GM19438 (cell line): ENCODE measurements around the gene KCNT2.

Experiments used
- ATAC-seq: cut with Tn5 transposase; IDR thresholded peaks from one replicate; pipeline ENCODE4 v1.9.1; 2021; ENCODE audit warnings: low read depth; ENCODE audit not compliant: unreplicated experiment

Gene KCNT2

DNA sequence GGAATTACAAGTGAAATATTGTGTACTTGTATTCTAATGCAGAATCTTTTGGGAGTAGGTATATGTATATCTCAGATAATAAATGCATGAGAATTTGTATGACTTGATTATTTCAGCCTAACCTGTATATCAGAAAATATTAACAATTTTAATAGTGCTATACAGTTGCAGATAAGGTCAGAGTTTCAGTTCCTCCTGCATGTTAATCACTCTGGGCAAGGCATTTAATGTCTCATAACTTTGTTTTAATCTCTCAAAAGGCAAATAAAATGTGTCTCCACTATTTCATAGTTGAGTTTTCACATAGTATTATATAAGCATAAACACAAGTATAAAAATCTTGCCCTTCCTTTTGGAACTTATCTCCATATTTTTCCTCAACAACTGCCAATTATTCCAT, 352.5 kb downstream of the KCNT2 start:
- ATAC-seq: no peak

DNA sequence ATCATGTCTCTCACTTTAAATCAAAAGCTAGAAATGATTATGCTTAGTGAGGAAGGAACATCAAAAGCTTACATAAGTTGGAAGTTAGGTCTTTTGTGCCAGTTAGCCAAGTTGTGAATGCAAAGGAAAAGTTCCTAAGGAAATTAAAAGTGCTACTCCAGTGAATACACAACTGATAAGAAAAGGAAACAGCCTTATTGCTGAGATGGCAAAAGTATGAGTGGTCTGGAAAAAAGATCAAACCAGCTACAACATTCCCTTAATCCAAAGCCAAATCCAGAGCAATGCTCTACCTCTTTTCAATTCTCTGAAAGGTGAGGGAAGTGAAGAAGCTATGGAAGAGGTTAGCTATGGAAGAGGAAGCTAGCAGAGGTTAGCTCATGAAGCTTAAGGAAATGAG, 378.7 kb downstream of the KCNT2 start:
- ATAC-seq: no peak

DNA sequence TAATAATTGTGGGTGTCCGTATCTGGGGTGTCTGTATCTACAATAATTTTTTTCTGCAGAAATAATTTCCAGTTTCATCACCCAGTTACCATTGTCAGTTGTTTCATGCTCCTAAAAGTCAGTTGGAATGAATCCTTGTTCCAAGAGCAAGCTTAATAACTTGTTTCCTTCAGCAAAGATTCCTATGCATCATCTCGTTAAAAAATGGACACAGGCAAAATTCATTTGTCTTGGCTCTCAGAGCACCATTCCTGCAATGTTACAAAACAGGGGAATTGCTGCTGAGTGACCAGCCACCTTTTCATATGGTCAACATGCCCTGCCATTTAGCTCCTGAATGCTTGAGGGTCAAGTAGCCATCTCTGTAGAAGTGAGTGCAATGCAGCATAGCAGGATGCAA, 393.4 kb downstream of the KCNT2 start:
- ATAC-seq: no peak

DNA sequence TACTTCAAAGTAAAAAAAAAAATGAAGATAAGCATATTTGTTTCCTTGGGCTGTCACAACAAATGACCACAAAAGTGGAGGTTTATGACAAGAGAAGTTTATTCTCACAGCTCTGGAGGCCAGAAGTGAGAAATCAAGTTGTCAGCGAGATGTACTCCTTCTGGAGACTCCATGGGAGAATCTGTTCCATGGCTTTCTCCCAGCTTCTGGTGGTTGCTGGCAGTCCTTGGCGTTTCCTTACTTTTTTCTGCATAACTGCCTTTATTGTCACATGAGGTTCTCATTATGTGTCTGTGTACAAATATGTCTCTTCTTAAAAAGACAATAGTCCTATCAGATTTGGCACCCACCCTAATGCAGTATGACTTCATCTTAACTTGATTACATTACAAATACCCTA, 398.3 kb downstream of the KCNT2 start:
- no peak for ATAC-seq

DNA sequence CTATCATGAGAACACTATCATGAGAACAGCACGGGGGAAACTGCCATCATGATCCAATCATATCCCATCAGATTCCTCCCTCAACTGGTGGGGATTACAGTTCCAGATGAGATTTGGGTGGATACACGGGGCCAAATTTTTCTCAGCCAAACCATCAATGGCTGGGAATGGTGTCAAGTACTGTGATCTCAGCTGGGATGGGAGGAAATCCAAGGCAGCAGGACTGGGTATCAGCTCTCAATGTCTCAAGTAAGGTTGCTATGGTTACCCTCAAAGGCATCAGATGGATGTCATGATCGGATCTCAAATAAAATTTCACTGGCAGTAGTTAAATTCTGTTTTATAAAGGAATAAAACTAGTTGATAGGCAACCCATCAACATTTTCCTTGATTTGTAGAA, 399.0 kb downstream of the KCNT2 start:
- ATAC-seq: no peak

DNA sequence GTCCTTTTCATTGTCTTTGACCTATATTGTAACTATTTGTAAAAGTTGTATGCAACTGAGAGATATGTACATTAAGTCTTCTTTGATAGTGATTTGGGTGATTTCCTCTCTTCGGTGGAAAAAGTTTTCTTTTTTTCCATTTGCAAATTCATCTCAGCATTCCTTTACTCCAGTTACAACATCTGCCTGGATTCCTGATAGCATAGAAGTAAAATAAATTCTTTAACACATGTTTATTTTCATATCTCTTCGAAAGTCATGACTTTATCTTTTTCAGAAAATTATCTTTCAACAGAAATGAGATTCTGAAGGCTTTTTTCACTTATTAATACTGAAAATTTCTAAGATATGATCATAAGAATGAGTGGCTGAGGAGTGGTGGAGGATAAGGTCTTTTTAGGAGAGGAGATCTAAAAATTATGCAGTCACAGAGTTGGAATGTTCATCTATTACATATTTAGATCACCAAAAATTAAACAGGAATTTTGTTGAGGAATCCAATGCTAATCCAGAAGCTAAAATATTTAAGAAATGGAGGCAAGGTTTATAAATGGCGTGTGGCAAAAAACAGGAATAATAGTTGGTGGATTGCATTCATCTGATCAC, 400.5 kb downstream of the KCNT2 start:
- no peak for ATAC-seq

DNA sequence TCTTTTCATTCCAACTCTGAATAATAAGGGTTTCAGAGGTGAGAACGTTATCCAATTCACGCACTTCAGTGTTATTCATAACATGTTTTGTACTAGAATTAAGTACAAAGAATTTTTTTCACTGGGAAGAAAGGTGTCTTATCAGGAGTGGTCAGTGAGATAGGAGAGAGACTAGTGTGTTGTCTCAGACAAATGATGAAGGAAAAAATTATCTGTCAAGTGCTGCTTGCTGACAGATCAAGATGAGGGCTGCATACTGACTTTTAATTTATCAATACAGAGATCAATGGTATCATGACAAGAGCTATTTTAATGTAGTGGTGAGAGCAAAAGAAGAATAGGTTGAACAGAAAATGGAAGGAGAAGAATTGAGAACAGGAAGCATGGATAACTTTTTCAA, 402.4 kb downstream of the KCNT2 start:
- ATAC-seq: no peak

DNA sequence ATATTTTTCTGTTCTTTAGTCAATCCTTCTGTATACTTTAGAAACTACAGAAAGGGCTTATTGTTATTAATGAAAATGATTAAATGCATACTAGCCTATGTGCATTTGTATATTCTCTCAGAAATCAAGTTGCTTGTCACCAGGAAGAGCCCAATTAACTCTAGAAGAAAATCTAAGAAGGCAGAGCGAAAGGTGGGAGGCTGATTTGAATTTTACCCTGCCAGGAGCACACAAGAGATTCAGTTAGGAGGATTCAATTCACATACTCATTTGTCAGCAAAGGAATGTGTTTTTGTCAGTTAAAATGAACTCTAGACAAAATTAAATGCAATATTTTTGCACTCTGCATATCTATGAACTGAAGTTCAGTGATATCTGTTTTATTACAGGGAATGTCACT, 411.8 kb downstream of the KCNT2 start:
- no peak for ATAC-seq

DNA sequence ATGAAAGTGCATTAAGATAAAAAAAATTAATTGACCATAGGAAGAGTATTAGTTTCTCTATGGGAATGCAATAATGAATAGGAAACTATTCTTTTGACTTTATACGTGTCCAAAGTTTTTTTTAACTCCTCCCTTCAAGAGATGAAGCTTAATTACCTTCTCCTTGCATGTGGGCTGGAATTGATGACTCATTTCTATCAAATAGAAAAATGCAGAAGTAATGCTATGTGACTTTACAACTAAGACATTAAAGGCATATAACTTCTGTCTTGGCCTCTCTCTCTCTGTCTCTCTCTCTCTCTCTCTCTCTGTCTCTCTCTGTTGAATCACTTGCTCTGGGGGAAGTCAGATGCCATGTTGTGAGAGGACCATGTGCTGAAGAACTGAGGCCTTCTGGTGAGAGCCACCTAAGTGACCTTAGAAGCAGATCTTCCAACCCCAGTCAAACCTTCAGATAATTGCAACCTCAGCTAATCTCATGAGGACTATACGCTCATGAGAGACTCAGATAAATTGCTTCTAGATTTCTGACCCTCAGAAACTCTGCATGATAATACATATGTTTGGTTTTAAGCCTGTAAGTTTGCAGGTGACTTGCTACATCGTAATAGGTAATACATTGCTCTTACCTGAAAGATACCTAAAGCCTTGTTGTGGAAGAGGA, 414.2 kb downstream of the KCNT2 start:
- no peak for ATAC-seq

DNA sequence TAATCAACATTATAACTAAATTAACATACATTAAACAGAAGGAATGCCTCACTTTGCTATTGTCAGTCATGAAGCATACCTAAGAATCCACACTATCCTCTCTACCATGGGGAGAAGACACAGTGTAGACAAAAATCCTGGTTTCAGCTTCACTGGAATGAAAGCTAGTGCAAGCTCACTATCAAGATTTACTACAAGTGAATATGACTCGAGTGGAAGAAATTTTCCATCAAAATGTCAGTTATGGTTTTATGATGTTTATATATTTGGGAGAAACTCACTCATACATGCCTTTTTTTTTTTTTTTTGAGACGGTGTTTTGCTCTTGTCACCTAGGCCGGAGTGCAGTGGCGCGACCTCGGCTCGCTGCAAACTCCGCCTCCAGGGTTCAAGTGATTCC, 424.3 kb downstream of the KCNT2 start:
- no peak for ATAC-seq

DNA sequence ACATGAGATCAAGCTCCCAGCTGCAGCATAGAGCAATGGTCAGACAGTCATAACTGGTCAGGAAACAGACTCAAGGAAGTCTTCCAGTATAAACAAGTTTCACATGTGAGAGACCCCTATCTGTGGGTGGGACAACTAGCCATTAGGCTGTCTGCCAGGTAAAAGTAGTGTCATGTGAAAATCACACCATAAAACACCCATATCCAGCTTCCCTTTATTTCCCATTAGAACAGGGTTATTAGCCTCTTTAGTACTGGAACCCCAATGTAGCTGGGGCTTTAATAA, 426.7 kb downstream of the KCNT2 start:
- ATAC-seq: no peak

DNA sequence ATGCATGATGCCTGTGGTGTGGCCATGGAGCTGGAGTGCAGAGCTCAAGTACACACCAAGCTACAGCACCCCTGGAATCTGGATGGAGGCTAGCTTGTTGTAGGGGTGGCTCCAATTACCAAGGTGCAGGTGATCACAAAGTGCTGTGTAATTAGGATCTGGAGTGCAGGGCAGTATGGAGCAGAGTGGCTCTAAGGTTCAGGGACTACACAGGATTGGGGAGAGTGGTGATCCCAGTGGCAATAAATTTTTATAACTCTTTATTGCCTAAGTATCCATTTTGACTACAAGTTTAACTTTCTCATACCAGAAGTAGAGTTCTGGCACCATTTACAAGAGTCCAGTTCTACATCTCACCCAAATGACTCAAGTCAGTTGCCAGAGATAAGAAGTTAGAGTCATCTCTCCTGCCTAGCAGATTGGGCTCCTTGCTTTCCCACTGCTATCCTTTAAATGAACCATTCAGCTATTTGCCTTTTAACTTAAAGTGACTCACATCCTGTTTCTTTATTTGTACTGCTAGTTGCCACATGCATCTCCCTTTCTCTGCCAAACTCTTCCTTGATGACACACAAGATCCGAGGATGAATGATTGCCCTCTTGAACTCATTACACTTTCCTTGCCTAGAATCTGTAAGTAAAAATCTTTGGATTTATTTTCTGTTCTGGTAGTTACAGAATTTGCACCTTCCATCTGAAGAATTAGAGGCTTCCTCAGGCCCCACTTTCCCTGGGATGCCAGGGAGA, 427.2 kb downstream of the KCNT2 start:
- no peak for ATAC-seq

DNA sequence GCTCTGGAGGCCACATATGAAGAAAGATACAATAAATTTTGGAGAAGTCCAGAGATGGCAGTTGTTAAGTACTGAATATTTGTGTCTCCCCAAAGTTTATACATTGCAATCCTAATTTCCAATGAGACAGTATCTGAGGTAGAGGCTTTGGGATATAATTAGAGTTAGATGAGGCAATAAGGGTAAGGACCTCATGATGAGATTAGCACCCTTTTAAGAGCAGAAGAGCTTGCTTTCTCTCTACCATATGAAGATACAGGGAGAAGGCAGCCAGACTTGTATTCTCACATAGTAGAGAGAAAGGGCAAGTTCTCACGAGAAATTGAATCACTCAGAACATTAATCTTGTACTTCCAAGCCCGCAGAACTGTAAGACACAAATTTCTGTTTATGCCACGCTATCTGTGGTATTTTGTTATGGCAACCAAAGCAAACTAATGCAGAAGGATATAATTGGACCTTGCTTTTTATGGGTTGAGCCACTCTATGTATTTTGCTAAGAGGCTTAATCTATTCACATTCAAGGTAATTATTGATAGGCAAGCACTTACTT, 430.1 kb downstream of the KCNT2 start:
- no peak for ATAC-seq
